Activated effector memory CD4-positive, alpha-beta T cell treated with anti-CD3 and anti-CD28 coated beads, Interleukin-2, amount 50 U/mL, for 16 hours (primary cell): Measurements from ENCODE around the gene RBM25.
"Not testable (repeated sequence)": the region's sequence is repeated elsewhere in the genome, so short reads cannot be mapped to it uniquely, and the experiment has no call there.

Source experiments
- DNase-seq: peaks from one replicate; pipeline ENCODE4 v3.0.0-alpha.2; 2020

The RBM25 gene

DNA sequence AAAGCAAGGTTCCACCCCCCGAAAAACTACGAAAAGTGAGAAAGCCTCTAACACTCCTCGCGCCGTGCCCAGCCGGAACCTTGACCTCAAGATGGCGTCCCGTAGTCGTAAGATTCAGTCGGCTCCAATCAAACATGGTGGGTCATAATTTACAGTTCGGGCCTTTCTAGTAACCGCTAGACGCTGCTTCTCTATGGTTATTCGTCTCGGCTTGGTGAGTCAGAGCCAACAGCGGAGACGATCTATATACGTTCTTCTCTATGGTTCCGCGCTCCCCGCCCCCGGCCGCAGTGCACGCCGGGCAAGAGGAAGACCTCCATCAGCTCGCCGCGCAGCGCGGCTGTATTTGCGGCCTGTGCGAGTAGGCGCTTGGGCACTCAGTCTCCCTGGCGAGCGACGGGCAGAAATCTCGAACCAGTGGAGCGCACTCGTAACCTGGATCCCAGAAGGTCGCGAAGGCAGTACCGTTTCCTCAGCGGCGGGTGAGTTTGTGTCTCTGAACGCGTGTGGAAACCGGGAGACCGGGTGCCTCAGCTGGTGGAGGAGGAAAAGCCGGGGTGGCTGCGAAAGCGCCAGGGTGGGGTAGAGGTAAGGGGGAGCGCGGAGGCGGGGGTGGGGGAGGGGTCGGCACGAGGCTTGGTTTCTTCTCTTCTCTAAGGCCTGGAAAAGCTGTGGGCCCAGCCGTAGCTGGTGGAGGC, at the start of gene RBM25:
RBM25 (plus strand) TSS at position 311 of the 698 bp plus-strand sequence. CDS start 13,108 bp downstream, outside the sequence.
- peak; percentile 98 for DNase-seq

DNA sequence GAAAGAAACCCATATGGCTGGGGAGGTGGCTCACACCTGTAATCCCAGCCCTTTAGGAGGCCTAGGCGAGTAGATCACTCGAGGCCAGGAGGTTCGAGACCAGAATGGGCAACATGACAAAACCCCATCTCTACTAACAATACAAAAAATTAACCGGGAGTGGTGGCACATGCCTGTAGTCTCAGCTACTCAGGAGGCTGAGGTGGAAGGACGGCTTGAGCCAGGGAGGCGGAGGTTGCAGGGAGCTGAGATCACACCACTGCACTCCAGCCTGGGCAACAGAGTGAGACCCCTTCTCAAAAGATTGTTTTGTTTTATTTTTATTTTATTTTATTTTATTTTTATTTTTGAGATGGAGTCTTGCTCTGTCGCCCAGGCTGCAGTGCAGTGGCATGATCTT, 47.1 kb upstream of the RBM25 start:
- DNase-seq: not testable (repeated sequence)

DNA sequence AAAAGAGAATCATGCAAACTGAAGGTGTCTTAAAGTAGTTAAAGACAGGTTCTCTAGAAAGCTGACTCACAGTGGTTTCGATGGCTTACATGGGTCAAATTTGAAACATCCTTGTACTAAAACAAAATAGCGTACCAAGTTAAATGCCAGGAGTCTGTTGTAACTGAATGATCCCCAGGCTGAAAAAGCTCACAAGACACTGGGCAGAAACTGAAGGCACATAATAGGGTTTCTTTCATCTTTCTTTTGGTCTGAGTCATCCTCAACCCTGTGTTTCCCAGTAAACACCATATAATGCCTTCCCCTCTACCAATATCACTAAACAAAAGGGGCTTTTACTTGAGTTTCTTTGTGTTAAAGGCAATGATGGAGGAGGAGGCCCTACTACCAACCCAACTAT, 44.2 kb upstream of the RBM25 start:
- no peak for DNase-seq

DNA sequence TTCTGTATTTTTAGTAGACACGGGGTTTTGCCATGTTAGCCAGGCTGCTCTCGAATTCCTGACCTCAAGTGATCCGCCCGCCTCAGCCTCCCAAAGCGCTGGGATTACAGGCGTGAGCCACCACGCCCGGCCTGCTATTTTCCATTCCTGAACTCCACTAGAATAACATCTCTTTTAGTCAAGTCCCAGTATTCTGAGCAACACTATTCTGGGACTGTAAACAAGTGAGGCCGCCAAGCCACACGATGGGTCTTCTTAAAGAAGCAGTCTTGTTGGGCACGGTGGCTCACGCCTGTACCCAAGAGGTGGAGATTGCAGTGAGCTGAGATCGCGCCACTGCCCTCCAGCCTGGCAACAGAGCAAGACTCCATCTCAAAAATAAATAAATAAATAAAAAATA, 42.8 kb upstream of the RBM25 start:
- not testable (repeated sequence) for DNase-seq

DNA sequence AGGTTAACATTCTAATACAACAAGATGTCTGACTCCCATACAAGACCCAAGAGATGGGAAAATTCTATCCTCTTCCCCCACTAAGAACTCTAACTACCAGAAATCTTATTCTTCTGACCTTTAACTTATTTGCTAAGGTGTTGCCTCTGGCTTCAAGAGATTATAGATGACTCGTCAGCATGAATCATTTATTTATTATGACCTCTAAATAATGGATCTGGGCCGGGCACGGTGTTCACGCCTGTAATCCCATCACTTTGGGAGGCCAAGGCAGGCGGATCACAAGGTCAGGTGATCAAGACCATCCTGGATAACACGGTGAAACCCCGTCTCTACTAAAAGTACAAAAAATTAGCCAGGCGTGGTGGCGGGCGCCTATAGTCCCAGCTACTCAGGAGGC, 42.3 kb upstream of the RBM25 start:
- DNase-seq: not testable (repeated sequence)

DNA sequence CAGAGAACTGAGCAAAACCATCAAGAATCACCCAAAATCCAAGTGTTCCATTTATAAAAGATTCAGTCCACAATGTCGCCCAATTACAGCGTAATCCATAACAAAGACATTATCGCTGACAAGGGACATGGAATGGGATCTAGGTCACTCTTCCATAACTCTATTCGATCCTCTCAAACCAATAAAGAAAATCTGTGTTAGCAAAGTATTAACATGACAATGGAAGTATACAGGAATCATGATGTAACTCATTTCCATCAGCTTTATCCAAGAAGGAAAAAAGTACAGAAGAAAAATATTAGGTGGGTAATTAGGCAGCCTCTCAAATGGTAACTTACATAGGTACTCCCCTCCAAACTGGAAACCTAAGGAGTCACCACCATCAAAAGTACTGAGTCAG, 36.3 kb upstream of the RBM25 start:
- DNase-seq: no peak

DNA sequence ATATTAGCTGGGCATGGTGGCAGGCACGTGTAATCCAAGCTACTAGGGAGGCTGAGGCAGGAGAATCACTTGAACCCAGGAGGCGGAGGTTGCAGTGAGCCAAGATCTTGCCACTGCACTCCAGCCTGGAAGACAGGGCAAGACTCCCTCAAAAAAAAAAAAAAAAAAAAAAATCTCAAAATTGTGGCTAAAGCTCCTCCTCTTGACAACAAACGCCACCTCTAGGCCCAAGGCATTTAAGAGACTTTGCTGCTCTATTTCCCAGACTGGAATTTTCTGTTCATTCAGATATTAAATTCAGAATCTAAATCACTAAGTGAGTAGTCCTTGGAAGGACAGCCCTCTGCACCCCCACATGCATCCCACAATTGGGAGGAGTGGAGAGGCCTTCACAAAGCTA, 32.8 kb upstream of the RBM25 start:
- DNase-seq: no peak

DNA sequence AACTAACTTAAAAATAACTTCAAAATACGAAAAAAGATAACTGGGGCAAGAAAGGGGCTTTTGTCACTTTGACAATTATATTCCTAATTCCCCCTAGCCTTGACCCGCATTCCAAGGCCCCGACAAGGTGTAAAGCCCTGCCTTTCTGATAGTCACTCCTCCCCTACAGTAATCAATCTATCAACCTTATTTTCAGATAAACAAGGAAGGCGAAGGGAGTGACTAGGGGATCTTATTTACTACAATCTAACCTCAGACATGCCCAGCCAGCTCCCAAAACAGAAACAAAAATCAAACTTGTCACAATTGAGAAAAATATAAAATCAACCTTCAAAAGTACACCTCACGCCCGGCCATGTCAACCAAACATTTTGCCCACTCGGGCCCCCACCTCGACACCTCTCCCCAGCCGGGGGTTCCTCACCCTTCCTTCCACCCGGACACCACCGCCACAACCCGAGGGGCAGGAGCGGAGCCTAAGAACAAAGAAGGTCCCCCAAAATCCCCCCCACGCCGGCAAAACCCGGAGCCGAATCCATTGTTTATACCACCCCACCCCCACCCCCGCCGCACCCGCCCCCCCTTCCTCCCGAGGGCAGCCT, 32.0 kb upstream of the RBM25 start:
- no peak for DNase-seq

DNA sequence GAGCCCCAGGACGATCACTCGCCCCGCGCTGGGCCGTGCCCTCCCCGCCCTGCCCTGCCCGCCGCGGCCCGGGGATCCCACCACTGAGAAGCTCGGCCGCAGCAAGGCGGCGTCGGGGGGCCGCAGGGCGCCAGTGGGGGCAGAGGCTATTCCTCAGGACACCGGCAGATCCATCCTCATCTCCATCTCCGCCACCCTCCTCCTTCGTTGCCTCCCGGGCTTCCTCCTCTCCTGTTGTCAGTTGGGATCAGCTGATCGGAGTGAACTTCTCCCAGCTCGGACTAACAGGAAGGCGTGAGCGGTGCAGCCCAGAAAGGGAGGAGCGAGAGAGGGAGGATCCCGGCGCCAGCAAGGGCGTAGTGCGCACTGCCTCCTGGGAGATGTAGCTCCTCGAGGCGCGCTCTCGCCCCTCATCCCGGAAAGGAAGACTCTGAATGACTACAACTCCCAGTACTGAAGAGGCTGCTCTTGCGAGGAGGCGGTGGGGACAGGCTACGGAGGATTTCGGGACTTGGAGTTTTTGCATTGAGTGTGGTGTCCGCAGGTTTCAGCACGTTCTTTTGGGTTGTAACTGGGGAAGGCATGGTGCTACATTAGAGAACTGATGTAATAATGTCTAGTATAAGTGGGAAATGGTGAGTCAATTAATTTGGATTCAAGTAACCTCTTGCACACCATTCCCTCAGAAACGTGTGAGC, 31.3 kb upstream of the RBM25 start, which contains the start of gene ZFYVE1:
ZFYVE1 (minus strand) TSS at position 262 of the 698 bp plus-strand sequence. CDS start 2,598 bp downstream, outside the sequence.
- DNase-seq: peak; percentile 97

DNA sequence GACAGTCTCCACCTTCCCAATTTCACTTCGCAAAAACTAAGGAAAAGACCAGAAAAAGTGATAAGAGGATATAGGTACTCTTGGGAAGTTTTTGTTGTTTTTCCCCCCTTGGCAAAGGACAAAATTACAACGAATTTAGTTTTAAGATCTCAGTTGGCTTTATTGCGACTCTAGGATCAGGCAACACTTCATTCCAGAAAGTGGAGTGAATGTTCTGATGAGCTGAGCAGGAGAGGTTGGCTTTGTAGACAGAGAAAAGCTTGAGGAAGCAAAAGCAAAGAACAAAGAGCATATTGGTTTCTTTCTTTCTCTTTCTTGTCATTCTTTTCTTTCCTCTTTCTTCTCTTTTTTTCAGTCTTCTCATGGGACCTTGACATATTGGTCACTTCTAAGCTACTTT, 30.8 kb upstream of the RBM25 start:
- DNase-seq: no peak

DNA sequence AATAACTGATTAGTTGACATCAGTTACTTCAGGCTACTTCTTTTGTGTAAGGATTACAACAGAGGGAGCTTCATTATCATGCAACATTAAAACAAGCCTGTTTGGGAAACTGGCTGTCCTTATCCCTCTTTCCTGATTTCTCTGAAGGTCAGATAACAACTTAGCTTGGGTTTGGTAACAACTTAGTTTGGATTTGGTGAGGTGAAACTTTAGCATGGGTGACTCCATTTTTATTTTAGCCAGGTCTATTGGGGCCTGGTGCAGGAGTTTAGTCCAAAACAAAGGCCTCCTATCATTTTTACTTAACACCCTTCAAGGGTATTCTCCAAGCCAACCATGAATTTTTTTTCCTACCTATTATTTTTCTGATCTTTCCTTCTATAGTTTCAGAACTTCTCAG, 30.4 kb upstream of the RBM25 start:
- DNase-seq: no peak

DNA sequence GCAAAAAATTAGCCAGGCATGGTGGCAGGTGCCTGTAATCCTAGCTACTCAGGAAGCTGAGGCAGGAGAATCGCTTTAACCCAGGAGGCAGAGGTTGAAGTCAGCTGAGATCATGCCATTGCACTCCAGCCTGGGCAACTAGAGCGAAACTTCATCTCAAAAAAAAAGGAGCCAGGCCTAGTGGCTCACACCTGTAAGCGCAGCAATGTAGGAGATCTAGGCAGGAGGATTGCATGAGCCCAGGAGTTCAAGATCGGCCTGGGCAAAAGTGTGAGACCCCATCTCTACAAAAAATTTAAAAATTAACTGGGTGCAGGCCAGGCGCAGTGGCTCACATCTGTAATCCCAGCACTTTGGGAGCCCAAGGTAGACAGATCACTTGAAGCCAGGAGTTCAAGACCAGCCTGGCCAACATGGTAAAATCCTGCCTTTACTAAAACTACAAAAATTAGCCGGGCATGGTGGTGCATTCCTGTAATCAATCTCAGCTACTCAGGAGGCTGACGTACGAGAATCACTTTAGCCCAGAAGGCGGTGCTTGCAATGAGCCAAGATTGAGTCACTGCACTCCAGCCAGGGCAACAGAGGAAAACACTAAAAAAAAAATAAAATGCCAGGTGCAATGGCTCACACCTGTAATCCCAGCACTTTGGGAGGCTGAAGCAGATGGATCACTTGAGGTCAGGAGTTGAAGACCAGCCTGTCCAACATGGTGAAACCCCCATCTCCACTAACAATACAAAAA, 21.5 kb upstream of the RBM25 start:
- DNase-seq: not testable (repeated sequence)

DNA sequence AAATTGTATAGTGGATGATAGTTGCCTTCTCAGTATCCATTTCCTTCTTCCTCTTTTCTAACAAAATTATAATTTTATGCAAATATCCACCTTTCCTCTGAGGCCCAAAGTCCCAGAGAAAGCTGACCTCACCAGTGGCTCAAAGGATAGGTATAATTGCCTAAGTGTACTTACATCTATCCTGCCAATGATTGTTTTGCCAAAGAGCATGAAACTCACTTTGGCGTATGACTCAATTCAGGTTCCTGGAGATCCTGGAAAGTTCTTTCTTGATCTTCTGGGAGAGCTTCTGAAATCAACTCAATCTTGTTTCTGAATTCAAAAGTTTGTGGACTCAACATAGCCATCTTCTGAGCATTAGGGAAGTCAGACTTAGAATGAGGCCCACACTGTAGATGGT, 10.5 kb upstream of the RBM25 start:
- DNase-seq: no peak

DNA sequence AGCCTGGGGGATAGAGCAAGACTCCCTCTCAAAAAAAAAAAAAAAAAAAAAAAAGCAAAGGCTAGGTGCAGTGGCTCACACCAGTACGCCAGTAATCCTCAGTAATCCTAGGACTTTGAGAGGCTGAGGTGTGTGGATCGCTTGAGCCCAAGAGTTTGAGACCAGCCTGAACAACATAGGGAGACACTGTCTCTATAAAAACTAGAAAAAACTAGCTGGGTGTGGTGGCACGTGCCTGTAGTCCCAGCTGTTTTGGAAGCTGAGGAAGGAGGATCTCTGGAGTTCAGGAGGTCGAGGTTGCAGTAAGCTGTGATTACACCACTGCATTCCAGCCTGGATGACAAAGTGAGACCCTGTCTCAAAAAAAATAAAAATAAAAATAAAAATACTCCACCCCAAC, 8.9 kb upstream of the RBM25 start:
- DNase-seq: no peak

DNA sequence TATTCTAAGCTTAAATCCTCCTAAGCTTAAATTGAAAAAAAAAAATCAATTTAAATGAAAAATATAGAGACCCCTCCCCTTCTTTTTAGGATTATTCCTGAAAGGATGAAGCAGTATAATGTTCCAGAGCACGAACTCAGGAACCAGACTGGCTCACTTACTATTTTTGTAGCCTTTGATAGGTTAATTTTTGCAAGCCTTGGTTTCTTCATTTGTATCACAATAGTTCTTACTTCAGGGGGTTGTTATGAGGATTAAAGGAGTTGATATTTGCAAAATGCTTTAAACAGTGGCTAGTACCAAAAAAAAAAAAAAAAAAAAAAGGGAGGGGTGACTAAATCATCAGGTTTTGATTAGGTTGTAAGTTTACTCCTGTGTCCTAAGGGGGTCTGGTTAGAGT, 3.1 kb upstream of the RBM25 start:
- no peak for DNase-seq

DNA sequence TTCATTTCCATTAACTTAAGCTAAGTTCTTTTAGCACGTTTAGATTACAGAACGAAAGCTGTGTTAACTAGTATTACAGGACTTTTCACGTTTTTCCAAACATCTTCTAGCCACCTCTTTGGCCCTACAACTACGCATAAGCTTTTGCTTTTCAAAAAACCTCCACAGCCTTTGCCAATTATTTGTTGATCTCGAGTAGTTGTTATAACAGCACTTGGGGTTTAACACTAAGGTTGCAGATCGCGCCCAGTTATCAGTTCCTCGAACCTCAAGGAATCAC, 450 bp upstream of the RBM25 start:
- no peak for DNase-seq

DNA sequence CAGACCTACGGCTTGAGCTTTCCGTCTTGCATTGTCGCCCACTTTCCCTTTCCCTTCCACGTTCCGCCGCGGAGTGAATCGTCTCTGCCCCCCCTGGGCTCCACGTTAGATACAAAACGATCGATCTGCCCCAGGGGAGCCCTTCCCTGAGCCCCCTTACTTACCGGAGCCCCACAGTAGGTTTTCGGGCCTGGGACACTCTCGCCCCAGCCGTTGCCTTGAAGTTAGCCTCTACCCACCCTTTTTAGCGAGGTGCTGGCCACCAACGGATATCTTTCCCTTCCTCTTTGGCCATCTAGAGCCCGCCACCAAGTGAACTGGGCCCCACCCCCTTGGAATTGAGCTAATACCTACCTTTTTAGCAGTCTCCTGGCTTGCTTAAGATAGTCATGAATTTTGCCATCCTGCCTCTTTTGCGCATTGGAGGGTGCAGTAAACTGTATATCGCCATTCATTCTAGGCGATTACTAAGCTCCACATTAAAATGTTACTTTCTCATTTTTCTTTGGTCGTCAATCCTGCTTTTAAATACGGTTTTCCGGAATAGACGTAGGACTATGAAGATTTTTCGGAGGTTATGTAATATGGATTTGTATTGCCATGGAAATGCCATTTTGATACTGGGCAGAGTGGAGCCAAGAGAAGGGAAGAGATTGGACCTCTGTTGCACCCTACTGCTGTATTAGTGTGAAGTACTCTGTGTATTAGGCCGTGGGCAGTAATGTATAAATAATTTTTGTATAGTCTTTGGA, 764 bp downstream of the RBM25 start:
- no peak for DNase-seq

DNA sequence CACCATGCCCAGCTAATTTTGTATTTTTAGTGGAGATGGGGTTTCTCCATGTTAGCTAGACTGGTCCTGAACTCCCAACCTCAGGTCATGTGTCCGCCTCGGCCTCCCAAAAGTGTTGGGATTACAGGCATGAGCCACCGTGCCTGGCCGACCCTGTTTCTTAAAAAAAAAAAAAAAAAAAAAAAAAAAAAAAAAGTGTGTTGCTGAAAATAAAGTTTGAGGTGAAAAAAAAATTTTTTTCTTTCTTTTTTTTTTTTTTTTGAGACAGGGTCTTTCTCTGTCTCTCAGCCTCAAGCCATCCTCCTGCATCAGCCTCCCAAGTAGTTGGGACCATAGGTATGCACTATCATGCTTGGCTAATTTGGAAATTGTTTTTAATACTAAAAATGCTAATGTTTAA, 11.3 kb downstream of the RBM25 start:
- no peak for DNase-seq

DNA sequence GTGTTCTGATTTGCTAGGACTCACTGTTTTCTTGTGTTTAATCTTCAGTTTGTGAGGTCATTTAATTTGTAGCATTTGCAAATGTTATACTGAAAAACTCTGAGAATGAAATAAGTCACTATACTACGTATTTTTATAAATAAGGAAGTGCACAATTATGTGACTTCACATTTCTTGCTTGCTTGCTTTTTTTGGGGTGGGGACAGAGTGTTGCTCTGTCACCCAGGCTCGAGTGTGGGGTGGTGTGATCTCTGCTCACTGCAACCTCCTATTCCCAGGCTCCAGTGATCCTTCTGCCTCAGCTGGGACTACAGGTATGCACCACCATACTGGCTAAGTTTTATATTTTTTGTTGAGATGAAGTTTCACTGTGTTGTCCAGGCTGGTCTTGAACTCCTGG, 32.7 kb downstream of the RBM25 start:
- no peak for DNase-seq

DNA sequence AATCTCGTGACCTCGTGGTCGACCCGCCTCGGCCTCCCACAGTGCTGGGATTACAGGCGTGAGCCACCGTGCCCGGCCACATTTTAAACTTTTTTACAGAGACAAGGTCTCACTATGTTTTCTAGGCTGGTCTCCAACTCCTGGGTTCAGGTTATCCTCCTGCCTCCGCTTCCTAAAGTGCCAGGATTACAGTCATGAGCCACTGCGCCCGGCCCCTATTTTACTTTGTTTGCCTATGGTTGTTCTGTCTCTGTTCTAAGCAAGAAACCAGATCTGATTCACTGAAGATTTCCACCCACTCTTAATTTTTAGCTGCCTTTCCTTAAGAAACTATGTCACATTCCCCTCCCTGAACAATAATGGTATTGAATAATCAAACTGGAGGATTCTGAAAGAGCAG, 39.1 kb downstream of the RBM25 start:
- DNase-seq: no peak

DNA sequence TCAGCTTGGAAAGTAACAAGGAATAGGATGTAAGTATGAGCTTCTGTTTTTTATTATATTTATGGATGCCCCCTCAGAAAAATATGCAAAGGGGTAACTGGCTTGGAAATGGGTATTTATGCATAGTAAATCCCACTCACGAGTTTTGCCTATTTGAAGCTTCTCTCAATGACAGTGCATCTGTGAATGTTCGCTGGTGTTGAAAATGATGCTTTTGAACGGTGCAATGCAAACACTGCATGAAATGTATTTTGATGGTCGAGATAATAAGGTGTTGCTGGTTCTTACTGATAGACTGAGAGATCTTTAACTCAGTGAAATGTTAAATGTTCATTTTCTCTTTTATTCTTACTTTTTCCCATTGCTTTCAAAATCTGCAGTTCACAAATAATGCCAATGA, 42.0 kb downstream of the RBM25 start:
- DNase-seq: no peak

DNA sequence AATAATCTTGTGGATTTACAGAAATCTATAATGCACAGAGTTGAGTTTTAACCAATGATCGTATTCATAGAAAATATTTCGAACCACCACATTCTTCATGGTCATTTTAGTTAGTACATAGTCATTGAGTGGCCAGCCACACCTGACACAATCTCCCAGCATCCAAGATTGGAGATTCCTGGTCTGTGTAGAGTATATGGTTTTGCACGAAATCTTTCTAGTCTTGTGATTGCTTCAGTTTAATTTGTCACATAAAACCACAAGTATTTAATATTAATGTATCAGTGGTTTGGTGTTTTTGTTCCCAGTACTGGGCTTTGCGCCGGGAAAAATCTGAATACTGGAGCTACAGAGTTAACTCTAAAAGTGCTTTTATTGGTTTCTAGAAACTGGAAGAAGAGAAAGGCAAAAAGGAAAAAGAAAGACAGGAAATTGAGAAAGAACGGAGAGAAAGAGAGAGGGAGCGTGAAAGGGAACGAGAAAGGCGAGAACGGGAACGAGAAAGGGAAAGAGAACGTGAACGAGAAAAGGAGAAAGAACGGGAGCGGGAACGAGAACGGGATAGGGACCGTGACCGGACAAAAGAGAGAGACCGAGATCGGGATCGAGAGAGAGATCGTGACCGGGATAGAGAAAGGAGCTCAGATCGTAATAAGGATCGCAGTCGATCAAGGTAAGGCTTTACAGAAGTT, 44.6 kb downstream of the RBM25 start:
- no peak for DNase-seq
